ENCODE data around the gene MRPL33.
A peak's percentile ranks its signal among the peaks of the same experiment; 100 is the strongest.

The MRPL33 gene

GRCh38 chr2:27792759-27793158 lies 21.2 kb downstream of the MRPL33 start:
- TF ChIP-seq, protein P1, sequence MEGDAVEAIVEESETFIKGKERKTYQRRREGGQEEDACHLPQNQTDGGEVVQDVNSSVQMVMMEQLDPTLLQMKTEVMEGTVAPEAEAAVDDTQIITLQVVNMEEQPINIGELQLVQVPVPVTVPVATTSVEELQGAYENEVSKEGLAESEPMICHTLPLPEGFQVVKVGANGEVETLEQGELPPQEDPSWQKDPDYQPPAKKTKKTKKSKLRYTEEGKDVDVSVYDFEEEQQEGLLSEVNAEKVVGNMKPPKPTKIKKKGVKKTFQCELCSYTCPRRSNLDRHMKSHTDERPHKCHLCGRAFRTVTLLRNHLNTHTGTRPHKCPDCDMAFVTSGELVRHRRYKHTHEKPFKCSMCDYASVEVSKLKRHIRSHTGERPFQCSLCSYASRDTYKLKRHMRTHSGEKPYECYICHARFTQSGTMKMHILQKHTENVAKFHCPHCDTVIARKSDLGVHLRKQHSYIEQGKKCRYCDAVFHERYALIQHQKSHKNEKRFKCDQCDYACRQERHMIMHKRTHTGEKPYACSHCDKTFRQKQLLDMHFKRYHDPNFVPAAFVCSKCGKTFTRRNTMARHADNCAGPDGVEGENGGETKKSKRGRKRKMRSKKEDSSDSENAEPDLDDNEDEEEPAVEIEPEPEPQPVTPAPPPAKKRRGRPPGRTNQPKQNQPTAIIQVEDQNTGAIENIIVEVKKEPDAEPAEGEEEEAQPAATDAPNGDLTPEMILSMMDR (conservative IDR thresholded peaks at IDR 0.05; ENCODE audit: control insufficient read depth, insufficient read depth, low read depth, low read length): no peak
- peak; percentile 63 for DNase-seq (ENCODE audit: low read depth)
- H3K4me3 ChIP-seq (ENCODE audit: control insufficient read depth, low read depth, low read length): no peak overlapping the region

DNA sequence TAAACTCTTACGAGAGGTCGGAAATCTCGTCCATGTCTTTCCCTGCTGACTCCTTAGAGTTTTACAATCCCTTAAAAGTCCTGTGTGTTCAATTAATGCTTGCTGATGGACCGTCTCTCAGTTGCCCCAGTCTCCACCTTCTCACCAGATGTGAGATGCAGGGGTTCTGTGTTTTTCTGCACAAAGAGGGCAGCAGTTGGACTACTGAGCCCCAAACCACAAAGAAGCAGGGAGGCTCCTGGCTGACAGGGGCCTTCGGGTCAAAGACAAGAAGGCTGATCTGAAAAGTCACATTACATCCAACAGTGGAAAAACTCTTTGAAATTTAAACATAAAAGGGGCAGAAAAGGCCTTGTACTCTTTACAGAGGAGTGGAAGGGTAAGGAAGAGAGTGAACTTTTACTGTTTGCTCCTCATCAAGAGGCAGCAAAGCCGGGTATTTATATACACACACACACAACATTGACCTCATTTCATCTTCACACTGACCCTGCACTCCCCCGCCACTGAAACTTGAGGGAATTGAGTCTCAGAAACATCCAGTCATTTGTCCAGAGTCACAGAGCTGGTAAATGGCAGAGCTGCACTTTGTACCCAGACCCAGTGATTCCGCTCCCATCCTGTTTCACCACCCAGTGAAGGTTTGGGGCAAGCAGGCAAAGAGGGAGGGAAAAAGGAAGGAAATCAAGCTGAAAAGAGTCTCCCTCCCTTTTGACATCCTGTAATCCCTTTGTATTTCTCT lies 23.7 kb downstream of the MRPL33 start:
- no peak overlapping the region for H3K4me3 ChIP-seq (ENCODE audit: control insufficient read depth, low read depth, low read length)
- DNase-seq (ENCODE audit: low read depth): no peak
- TF ChIP-seq, protein P1 (conservative IDR thresholded peaks at IDR 0.05; ENCODE audit: control insufficient read depth, insufficient read depth, low read depth, low read length): no peak

DNA sequence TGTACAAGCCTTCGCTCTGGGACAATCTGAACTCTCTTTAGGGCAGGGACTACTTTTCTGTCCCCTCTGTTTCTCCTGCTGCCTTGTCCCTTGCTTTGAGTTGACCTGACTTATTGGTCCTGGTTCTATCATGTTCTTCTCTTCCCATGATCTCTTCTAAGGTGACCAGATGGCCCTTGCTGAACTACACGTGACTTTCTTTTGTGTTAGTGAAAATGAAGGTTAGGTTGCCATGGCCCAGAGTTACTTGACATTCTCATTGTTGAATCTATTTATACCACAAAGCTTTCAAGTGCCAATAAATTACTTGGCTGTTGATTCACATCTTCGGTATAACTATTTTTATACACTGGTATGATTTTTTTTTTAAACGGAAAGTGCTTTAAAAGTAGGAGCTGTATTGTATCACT lies 24.4 kb downstream of the MRPL33 start:
- TF ChIP-seq, protein P1 (conservative IDR thresholded peaks at IDR 0.05; ENCODE audit: control insufficient read depth, insufficient read depth, low read depth, low read length): no peak
- H3K4me3 ChIP-seq (ENCODE audit: control insufficient read depth, low read depth, low read length): no peak overlapping the region
- peak; percentile 41 for DNase-seq (ENCODE audit: low read depth)

- no peak overlapping the region for H3K4me3 ChIP-seq (ENCODE audit: control insufficient read depth, low read depth, low read length)
- TF ChIP-seq, protein P1 (conservative IDR thresholded peaks at IDR 0.05; ENCODE audit: control insufficient read depth, insufficient read depth, low read depth, low read length): no peak
- DNase-seq (ENCODE audit: low read depth): peak; percentile 17
Observed at GRCh38 chr2:27796791-27797765, 25.6 kb downstream of the MRPL33 start.

DNA sequence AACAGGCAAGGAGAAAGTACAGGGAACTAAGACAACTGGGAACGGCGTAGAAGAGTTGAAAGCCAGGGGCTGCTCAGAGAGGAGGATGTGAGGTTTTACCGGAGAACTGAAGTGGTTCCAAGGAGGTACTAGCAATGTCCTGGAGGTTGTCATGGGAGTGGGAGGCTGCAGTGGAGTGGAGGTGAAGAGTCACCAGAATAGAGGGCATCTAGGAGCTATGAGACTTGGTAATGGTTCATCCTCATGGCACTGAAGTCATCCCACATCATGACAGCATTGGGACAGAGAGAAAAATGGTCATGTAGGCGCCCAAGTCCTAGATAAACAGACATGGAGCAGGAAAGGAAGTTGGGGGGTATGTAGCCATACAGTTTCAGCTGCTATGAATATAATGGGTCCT lies 26.3 kb downstream of the MRPL33 start:
- TF ChIP-seq, protein P1 (conservative IDR thresholded peaks at IDR 0.05; ENCODE audit: control insufficient read depth, insufficient read depth, low read depth, low read length): no peak
- DNase-seq (ENCODE audit: low read depth): no peak
- H3K4me3 ChIP-seq (ENCODE audit: control insufficient read depth, low read depth, low read length): no peak overlapping the region

DNA sequence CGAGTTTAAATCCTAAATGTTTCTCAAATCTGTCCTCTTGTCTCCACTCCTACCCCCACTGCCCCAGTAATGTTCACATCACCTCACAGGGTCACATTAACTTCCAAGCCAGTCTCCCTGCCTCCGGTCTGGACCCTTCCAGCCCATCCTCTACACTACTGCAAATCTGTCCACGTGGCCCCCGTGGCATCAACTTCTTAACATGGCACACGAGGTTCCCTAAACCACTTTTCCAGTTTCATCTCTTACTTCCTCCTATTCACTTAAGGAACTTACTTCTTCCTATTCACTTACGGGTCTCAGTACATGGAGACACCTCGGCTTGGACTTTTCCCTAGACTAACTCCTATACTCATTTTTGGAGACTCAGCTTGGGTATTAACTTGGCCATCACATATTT lies 27.0 kb downstream of the MRPL33 start:
- no peak overlapping the region for H3K4me3 ChIP-seq (ENCODE audit: control insufficient read depth, low read depth, low read length)
- TF ChIP-seq, protein P1 (conservative IDR thresholded peaks at IDR 0.05; ENCODE audit: control insufficient read depth, insufficient read depth, low read depth, low read length): no peak
- DNase-seq (ENCODE audit: low read depth): no peak
